Measurements from ENCODE around the gene ELL2. TPM values are rescaled to one million over a fixed set of nuclear protein-coding genes. Genes with fewer than 3 reads are reported as not detected.

ELL2 gene
- total and polyA plus RNA-seq, 2 of the 13 experiments (the other 11 are each of a cell fraction or from before 2014, with no cell fraction given) = 78.9 to 97.1 TPM

DNA sequence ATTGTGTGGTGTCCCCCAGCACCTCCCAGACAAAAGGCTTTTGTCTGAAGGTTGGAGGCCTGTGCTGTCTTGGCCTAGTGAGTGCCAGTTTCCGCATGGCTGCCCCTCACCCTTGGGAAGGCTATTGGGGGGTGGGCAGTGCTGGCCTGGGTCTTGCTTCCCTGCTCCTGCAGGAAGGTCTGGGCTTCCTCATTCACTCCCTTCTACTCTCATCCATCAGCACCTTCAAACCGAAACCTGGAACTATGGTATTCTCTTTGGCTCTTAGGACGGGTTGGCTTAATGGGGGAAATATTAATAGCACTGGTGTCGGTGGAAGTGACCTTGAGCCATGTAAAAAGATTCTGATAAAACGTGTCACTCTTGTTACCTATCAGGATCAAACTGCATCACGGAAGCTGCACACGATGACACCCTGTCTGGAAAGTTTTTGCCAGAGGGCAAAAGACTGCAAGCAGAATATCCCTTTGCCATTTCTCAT, 105.1 kb downstream of the ELL2 start (continued):
- no peak for TF ChIP-seq ATRX (CRISPR knock-in tag; IDR thresholded peaks at IDR 0.05; ENCODE audit: borderline replicate concordance)
- TF ChIP-seq NCOA2 (CRISPR knock-in tag; IDR thresholded peaks at IDR 0.05) = no peak
- TF ChIP-seq ZNF468 (CRISPR knock-in tag; IDR thresholded peaks at IDR 0.05) = no peak

DNA sequence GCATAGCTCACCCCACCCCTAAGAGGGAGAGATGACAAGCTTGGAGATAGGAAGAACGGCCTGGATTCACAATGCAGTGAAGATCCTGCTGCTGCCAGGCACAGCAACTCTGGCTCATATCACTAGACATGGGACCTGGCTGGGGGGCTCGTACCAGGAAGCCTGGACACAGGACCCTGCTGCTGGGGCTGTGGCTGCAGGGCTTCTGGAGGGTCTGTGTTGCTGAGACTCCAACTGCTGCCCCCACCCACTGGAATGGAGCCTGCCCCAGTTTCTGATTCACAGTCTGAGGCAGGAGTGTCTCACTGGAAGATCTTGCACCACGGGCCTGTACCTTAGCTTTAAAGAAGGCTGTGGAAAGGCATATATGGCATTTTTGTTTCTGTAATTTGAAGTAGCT, 108.2 kb downstream of the ELL2 start:
- no peak overlapping the region for H2AFZ ChIP-seq (ENCODE audit: low read length)
- no TSS peak for BruUV-seq (replicated peaks)
- WGBS (ENCODE audit: low lambda C conversion rate) = 63% methylated on average over 2 of the region's 3 CpGs
- POLR2A ChIA-PET = interaction anchor here (0.6 kb wide), 1 partner anchor 50 kb away, joined by 3 read pairs; no protein-coding TSS in a partner anchor
- intact Hi-C loops (cut with micrococcal nuclease; ENCODE audit: unreplicated experiment) (no loop called here), in situ Hi-C loops (cut with HindIII; ENCODE audit: extremely low pct_ligation_motif_present, low pct_unique_long_range_greater_than_20kb) (no loop called here)
- no peak for FAIRE-seq
- H3K4me2 ChIP-seq (ENCODE audit: low read depth, low read length) = no peak overlapping the region
- H3K36me3 ChIP-seq (replicated peaks in 1 of 2; ENCODE audit: control insufficient read depth in 1 of 2, insufficient read depth in 2 of 2, low read length in 2 of 2) = no peaks in the 10 kb centered on the region
- no peaks in the 10 kb centered on the region for H3K27me3 ChIP-seq (ENCODE audit: control insufficient read depth in 1 of 2, insufficient read depth in 2 of 2, low read length in 2 of 2)
- TF ChIP-seq, protein P1, sequence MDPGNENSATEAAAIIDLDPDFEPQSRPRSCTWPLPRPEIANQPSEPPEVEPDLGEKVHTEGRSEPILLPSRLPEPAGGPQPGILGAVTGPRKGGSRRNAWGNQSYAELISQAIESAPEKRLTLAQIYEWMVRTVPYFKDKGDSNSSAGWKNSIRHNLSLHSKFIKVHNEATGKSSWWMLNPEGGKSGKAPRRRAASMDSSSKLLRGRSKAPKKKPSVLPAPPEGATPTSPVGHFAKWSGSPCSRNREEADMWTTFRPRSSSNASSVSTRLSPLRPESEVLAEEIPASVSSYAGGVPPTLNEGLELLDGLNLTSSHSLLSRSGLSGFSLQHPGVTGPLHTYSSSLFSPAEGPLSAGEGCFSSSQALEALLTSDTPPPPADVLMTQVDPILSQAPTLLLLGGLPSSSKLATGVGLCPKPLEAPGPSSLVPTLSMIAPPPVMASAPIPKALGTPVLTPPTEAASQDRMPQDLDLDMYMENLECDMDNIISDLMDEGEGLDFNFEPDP (CRISPR knock-in tag; conservative IDR thresholded peaks at IDR 0.05) = no peak
- H3K4me3 ChIP-seq (replicated peaks in 1 of 3; ENCODE audit: insufficient read depth in 1 of 3, low read depth in 2 of 3, low read length in 3 of 3) = no peak overlapping the region
- H3K4me1 ChIP-seq (ENCODE audit: insufficient read depth, low read length) = peaks cover 38% of the 10 kb centered on the region
- peaks cover 2% of the 10 kb centered on the region for H3K79me2 ChIP-seq (ENCODE audit: insufficient read depth, low read length)
- CTCF ChIA-PET (ENCODE audit: low intra/inter-chr PET ratio, low total read pairs) = no interaction called here
- no peaks in the 10 kb centered on the region for H3K9me3 ChIP-seq (ENCODE audit: low read length)
- no peak overlapping the region for H3K27ac ChIP-seq (ENCODE audit: extremely low read length, insufficient read depth, low read length)
- no peaks in the 10 kb centered on the region for H4K20me1 ChIP-seq (ENCODE audit: insufficient read depth, low read length)
- no peak overlapping the region for H3K9ac ChIP-seq (ENCODE audit: insufficient read depth, low read depth, low read length)
- DNase-seq (ENCODE audit: low spot score) = no peak
- no peak for ATAC-seq

DNA sequence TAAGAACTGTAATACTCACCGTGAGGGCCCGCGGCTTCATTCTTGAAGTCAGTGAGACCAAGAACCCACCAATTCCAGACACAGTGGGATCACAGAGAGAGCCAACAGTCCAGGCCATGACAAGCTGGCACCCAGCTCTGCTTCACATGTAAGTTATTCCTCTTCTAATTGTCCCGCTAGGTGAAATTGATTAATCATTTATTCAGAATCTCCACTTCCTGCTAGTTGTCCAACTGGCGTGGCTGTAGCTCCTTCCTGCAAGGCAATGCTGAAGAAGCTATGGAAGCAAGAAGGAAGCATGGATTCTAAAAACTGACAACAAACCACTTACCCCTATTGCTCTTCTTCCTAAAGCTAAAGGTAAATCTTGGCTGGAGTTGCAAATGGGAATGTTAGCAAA, 109.1 kb downstream of the ELL2 start:
- H2AFZ ChIP-seq (ENCODE audit: low read length) = no peak overlapping the region
- ChIA-PET CTCF (ENCODE audit: low intra/inter-chr PET ratio, low total read pairs) (no interaction called here), POLR2A (interaction anchor here (1.2 kb wide), 1 partner anchor 9 kb away, joined by 3 read pairs; no protein-coding TSS in a partner anchor)
- H3K4me1 ChIP-seq (ENCODE audit: insufficient read depth, low read length) = peaks cover 29% of the 10 kb centered on the region
- no peak for ATAC-seq
- intact Hi-C loops (cut with micrococcal nuclease; ENCODE audit: unreplicated experiment) (no loop called here), in situ Hi-C loops (cut with HindIII; ENCODE audit: extremely low pct_ligation_motif_present, low pct_unique_long_range_greater_than_20kb) (no loop called here)
- no peaks in the 10 kb centered on the region for H3K9me3 ChIP-seq (ENCODE audit: low read length)
- no peaks in the 10 kb centered on the region for H3K27me3 ChIP-seq (ENCODE audit: control insufficient read depth in 1 of 2, insufficient read depth in 2 of 2, low read length in 2 of 2)
- no peak overlapping the region for H3K4me3 ChIP-seq (replicated peaks in 1 of 3; ENCODE audit: insufficient read depth in 1 of 3, low read depth in 2 of 3, low read length in 3 of 3)
- H3K36me3 ChIP-seq (replicated peaks in 1 of 2; ENCODE audit: control insufficient read depth in 1 of 2, insufficient read depth in 2 of 2, low read length in 2 of 2) = no peaks in the 10 kb centered on the region
- H3K9ac ChIP-seq (ENCODE audit: insufficient read depth, low read depth, low read length) = no peak overlapping the region
- no peak for DNase-seq (ENCODE audit: low spot score)
- no peaks in the 10 kb centered on the region for H4K20me1 ChIP-seq (ENCODE audit: insufficient read depth, low read length)
- FAIRE-seq = no peak
- no TSS peak for BruUV-seq (replicated peaks)
- no peak overlapping the region for H3K4me2 ChIP-seq (ENCODE audit: low read depth, low read length)
- 98% methylated on average over 5 of the region's 5 CpGs for WGBS (ENCODE audit: low lambda C conversion rate)
- no peaks in the 10 kb centered on the region for H3K79me2 ChIP-seq (ENCODE audit: insufficient read depth, low read length)
- no peak overlapping the region for H3K27ac ChIP-seq (ENCODE audit: extremely low read length, insufficient read depth, low read length)
- TF ChIP-seq BORCS8-MEF2B (CRISPR knock-in tag; IDR thresholded peaks at IDR 0.05) = no peak
- TF ChIP-seq, protein P2, sequence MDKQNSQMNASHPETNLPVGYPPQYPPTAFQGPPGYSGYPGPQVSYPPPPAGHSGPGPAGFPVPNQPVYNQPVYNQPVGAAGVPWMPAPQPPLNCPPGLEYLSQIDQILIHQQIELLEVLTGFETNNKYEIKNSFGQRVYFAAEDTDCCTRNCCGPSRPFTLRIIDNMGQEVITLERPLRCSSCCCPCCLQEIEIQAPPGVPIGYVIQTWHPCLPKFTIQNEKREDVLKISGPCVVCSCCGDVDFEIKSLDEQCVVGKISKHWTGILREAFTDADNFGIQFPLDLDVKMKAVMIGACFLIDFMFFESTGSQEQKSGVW (CRISPR knock-in tag; IDR thresholded peaks at IDR 0.05; ENCODE audit: borderline replicate concordance) = no peak
- no peak for TF ChIP-seq ZNF224 (CRISPR knock-in tag; IDR thresholded peaks at IDR 0.05)
- TF ChIP-seq, protein P3, sequence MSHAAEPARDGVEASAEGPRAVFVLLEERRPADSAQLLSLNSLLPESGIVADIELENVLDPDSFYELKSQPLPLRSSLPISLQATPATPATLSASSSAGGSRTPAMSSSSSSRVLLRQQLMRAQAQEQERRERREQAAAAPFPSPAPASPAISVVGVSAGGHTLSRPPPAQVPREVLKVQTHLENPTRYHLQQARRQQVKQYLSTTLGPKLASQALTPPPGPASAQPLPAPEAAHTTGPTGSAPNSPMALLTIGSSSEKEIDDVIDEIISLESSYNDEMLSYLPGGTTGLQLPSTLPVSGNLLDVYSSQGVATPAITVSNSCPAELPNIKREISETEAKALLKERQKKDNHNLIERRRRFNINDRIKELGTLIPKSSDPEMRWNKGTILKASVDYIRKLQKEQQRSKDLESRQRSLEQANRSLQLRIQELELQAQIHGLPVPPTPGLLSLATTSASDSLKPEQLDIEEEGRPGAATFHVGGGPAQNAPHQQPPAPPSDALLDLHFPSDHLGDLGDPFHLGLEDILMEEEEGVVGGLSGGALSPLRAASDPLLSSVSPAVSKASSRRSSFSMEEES (CRISPR knock-in tag; IDR thresholded peaks at IDR 0.05) = no peak
- TF ChIP-seq ZNF567 (CRISPR knock-in tag; IDR thresholded peaks at IDR 0.05; ENCODE audit: borderline replicate concordance) = no peak
- no peak for TF ChIP-seq ZNF207 (IDR thresholded peaks at IDR 0.05; ENCODE audit: borderline replicate concordance)

Measured in HepG2 (cell line).